HuH-7 (cell line): ENCODE data around the gene EPAS1.

ENCODE experiments used
- DNase-seq: peaks from one replicate; pipeline ENCODE4 v3.0.0; 2011; ENCODE audit warnings: low spot score

The EPAS1 gene

DNA sequence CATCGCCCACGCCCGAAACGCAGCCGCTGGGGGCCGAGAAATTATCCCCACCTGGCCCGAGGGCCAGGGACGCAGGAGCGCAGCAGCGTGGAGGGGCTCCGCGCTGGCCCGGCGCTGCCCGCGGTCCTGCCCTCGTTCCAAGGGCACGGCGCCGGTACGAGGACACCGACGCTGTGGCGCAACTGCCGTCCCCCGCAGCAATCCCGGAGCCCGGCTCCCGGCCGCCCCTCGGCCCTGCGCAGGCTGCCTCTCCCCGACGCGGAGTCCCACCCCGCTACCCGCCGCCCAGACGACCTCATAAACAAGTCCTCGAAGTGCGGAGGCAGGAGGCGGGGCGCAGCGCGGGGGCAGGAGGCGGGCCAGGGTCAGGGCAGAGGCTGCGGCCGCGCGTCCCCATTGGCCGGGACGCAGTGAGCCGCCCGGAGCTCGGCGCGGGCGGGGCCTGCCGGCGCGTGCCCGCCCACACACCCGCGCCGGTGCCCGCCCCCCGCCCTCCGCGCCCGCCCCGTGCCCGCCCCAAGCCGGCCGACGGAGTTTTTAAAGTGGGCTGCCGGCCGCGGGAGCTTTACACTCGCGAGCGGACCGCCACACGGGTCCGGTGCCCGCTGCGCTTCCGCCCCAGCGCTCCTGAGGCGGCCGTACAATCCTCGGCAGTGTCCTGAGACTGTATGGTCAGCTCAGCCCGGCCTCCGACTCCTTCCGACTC is at the start of gene EPAS1:
Gene EPAS1 (plus strand): TSS at position 568 of the 706 bp plus-strand sequence. CDS start 505 bp downstream, outside the sequence.
- DNase-seq, result peak; percentile 88

DNA sequence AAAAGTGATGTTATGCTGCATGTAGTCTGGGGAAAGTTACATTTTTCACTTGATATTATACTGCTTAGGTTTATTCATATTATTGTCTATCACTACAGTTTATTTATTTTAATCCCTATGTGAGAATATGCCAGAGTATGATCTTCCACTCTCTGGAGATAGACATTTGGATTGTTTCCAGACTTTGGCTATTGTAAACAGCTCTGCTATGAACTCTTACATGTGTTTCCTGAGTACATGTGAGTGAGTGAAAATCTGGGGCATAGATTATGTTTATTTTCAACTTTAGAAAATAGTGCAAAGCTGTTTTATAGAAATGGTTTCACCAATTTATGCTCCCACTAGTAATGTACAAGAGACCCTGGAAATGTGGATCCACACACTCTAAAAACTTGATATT is 49.0 kb upstream of the EPAS1 start:
- DNase-seq, result no peak

DNA sequence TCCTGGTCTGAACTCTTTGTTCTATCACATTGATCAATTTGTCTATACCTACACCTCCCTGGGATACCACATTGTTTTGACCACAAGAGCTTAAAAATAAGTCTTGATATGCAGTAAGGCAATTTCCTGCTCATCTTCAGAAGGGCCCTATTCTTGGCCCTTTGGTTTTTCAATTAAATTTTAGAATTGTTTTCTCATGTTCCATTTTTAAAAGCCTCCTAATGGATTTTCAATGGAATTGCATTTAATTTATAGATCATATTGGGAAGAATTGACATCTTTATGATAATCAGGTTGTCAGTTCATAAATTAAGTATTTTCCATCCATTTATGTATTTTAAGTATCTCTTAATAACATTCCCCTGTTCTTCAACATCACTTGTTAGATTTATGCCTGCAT is 47.6 kb upstream of the EPAS1 start:
- no peak for DNase-seq

DNA sequence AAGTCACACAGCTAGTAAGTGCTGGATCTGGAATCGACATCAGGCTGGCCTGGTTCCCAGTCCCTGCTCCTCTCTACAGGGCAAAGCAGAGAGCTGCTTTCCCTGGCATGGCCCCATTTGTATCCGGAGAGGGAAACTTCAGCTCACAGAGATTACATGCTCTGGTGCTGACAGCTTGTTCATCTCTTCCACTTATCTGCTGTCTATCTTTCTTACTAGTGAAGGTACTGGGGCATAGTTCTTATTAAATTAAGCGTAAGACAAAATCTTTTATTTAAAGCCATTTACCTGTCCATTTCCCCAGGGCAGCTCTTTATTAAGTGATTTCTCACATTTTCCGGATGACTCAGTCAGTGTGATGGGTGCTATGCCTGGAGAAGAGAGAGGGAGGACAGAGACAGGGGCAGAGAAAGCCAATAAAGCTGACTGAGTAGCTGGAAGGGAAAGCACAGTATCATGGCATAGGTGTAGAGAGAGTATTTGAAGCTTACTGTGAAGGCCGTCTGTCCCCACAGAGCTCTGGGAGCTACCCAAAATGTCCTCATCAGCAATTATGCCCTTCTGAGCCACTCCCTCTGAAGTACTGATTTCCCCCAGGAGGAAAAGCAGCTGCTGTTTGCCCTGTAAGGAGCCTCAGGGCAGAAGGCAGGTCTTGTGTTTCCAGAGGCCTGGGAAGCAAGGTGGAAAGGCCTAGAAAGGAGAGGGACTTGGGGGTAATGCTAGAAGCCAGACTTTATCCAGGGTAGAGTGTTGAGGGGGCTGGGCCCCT is 44.1 kb upstream of the EPAS1 start:
- no peak for DNase-seq

DNA sequence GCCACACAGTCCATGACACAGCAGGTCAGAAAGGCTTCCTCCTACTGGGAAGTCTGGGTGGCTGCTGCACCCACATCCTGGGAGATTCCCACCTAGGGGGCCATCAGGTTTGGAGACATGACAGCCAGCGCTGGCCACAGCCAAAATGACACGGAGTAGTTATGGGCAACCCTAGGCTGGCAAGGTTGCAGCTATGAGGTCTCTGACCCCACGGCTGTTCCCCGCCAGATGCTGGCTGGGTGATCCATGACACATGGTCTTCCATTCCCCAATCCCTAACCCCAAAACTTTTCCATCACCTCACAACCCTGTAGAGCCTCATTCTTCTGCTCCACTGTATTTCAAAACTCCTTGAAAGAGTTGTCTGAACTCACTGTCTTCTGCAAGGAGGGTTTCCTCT is 42.7 kb upstream of the EPAS1 start:
- DNase-seq, result no peak

DNA sequence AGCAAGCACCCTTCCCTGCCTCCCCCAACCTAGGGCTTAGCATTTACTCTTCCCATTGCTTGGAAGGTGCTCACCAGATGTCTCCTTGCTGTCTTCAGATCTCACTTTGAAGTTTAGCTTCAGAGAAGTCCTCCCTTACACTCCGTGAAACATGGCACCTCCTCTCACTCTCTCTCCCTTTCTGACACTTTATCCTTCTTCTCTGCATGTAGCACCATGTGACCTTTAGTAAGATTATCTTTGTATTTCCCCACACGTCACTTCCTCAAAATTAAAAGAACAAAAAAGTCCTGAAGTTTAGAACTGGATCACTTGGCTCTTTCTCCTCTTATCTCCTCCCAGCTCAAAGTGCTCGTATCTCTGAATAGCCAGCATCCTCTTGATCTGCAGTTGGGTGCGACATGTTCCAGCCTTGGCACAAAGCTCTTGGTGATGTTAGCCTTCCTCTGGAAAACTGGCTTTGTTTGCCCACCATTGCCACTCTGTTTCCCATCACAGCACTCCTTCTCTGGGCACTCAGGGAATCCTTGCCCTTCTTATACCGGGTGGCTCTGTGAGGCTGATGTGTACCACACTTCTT is 40.6 kb upstream of the EPAS1 start:
- DNase-seq, result no peak

DNA sequence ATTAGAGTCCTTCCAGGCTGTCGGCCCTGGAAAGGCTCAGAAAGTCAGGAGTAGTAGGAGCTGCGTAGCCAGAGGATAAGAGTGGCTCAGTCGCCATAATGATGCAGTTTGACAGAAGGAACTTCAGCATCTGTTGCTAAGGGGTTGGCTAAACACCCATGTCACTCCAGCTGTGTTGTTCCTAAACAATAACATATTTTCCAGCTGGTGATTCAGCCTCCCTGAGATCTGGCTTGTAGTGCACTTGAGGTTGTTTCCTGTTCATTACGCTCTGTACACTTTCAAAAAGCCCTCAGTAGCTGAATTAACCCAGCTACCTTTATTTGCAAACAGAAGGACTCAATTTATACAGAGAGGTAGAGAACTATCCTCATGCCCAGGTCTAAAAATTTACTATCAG is 39.7 kb upstream of the EPAS1 start:
- no peak for DNase-seq

DNA sequence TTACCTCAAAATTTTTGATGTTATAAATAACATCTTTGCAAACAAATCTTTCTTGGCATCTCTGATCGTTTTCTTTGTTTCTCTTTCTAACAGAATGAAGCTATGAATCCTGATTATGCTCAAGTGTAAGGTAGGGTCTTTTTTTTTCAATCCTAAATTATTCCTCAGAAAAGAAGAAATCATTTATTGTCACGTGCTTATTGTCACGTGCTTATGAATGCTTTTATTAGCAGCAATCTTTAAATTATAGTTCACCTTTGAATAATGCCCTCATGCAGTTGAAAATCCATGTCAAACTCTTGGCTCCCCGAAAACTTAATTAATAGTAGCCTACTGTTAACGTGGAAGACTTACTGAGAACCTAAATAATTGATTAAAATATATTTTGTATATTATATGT is 39.2 kb upstream of the EPAS1 start:
- no peak for DNase-seq

DNA sequence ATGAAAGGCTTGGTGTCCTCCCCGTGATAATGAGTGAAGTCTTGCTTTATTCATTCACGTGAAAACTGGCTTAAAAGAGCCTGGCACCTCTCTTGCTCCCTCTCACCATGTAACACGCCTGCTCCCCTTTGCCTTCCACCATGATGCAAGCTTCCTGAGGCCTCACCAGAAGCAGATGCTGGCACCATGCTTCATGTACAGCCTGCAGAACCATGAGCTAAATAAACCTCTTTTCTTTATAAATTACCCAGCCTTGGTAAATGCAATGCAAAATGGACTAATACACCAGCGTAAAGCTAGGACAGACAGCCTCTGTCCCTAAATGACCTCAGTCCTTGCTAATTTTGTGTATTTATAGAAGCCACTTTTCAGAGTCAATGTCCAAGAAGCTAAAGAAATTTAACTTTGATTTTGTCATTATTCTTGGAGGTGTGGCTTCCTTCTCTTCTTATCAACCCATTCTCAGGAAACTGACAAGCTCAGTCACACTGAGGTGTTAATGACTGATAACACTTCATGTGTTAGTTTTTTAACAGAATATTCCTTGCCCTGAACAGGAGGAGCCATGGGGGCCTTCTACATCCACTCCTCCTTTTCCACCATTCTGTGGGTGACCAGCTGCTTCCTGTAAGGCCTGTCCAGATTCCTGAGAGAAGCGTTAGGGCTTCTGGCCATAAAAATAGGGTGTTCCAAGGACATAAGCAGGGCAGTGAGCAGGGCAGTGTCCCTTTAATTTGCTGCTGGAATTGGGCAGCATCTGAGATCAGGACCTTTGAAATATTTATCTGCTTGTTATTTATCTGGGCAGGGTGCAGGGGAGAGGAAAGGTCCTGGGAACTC is 38.0 kb upstream of the EPAS1 start:
- DNase-seq, result no peak

DNA sequence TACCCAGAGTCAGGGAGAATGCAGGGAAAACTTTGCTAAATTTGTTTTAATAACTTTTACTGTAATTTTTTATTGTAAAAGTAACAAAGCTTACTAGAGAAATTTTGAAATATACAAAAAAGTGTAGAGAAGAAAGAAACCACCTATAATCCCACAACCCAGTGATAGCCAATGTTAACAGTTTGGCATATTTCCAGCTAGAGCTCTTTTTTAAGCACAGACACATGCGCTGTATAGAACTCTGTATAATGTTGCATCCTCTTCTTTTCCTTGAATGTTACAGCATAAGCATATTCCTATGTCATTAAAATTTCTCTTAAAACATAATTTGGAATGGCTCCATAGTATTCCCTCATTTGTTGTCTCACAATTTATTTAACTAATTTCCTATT is 37.4 kb upstream of the EPAS1 start:
- no peak for DNase-seq

DNA sequence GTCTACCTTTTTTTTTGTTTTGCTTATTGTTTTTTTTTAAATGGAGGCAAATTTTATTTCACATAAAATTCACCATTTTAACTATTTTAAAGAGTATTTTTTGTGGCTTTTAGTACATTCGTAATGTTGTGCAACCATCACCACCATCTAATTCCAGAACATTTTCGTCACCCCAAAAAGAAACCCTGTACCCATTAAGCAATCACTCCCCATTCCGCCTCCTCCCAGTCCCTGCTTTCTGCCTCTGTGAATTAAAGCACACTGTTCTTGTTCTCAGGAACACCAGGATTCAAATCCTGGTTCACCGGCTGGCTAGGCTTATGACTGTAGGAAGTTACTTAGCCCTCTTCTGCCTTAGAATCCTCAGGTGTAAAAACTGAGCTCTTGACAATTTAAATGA is 36.9 kb upstream of the EPAS1 start:
- DNase-seq, result no peak

DNA sequence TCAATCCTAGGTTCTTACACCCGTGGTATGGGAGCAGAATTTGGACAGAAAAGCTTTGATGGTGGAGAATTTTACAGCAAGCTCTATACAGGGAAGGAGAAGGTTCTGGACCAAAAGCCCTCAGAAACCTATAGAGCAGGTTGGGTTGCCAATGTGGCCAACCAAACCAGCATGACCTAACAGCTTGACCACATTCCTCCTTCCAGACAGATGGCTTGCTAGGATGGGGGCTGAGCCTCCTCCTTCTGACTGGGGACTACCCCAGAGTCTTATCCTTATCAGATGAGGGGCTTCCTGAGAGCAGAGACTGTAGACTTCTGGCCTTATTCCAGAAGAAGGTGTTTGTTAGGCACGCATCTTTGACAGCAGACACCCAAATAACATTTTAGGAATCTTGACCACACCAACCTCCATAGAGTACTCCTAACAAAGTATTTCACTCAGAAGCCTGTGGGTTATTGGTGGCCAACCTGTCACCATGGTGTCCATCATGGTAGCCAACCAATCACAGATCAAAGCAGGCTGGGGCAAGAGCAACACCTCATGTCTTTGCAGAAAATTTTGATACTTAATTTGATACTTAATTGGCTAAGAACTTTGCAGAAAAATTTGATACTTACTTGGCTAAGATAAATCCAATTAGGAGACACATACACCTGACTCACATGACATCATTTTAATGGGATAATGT is 34.8 kb upstream of the EPAS1 start:
- DNase-seq, result no peak

DNA sequence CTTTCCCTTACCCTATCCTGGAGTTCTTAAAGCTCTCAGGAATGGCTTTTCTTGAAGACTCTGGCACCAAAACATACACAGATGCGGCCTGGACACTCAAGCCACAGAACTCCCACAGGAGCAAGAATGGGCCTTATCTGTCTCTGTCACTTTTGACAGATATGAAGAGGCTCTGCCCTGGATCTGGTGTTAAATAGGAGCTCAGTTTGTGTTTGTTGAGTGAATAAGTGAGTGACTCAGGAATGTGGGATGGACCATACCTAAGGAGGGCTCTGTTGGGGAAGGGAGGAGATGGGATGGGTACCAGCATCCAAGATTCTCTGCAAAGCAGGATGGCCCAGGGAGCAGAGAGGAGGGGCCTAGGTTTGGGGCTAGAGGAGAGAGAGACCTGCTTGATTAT is 33.9 kb upstream of the EPAS1 start:
- DNase-seq, result no peak

DNA sequence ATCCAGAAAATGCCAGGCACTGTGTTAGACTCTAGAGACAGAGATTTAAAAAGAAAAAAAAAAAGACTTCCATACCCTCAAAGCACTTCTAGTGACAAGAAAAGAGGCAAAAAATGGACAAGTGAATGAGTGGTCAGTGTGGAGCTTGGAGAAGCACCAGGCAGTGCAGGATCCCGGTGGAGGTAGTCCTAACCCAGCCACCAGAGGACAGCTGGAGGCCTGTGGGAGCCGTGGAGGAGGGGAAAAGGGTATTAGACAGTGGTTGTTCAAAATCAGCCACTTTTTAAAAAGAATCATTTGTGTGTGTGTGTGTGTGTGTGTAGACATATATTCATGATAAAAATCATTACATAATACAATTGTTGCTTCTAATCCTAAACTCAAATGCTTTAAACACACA is 32.8 kb upstream of the EPAS1 start:
- no peak for DNase-seq

DNA sequence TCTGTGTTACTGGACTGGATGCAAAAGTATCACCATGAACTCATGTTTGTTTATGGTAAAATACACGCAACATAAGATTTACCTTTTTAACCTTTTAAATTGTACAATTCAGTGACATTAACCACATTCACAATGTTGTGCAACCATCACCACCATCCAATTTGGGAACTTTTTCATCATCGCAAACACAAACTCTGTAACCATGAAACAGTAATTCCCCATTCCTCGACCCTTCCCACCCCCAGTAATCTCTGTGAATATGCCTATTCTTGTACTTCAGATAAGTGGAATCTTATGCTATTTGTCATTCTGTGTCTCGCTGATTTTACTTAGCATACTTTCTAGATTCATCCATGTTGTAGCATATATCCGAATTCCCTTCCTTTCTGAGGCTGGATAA is 31.1 kb upstream of the EPAS1 start:
- DNase-seq, result no peak

DNA sequence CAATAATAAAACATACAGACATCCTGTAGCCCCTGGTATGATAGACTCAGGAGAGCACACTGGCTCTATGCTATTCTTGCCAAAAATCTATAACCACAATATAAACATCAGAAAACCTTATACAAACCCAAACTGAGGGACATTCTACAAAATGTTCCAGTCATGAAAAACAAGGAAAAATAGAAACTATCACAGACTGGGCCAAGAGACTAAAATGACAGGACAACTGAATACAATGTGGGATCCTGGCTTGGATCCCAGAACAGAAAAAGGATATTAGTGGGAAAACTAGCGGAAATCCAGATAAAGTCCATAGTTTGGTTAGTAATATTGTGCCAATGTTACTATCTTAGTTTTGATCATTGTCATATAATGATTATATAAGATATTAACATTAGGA is 29.6 kb upstream of the EPAS1 start:
- DNase-seq, result no peak

DNA sequence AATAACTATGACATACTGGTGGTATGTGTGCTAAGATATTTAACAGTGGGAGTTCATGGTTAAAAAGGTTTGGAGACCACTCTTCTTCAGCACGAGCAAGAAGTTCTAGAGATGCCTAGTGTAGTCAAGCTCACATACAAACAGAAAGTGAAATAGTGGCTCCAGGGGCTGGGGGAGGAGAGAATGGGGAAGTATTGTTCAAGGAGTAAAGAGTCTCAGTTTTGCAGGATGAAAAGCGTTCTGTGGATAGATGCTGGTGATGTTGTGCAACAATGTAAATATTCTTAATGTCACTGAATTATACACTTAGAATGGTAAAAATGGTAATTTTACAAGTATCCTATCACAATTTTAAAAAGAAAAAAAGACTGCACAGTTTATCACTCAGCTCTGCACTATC is 29.0 kb upstream of the EPAS1 start:
- no peak for DNase-seq

DNA sequence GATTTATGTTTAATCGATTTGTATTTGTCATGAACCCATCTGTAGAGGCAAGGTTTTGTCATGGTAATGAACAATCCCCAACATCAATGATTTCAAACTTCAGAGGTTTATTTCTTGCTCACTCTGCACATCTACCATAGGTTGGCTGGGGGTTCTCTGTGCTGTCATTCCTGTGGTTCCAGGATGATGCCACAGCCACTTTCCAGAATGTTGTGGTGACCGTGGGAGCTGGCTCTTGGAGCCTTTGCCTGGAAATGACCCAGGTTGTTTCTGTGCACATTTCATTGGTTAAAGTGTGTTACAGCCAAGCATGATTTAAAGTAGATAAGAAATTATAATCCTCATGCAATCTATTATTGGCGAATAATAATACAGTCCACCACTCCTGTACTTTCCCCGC is 28.2 kb upstream of the EPAS1 start:
- no peak for DNase-seq

DNA sequence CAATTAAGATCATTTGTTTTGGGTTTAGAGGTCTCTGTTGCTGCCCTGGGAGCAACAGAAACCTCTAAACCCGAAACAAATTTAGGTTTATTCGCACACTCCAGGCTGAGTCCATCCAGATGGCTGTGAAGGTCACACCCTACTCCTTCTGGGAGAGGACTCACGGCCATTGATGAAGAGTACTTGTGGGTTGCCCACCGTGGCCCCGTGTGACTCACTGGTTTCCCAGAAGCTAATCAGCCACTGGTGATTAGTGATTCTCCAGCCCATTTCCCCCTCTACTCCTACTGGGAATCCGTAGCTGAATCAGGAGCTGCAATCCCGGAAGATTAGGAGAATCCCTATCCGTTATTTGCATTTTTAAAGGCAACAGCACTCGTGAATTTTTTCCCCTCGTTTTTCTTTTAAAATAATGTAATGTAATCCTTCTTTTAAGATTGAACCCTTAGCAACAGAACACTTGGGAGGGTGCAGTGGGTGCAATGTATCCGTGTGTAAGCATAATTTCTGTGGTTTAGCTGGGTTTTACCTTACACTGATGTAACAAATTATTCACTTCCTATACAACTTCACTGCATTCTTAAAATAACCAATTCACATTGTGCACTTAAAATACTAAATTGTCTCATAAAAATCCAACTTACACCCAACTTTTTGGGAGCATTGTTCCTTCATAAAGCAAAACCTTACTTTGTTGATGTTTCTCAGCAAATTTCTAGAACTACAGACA is 27.5 kb upstream of the EPAS1 start:
- DNase-seq, result no peak

DNA sequence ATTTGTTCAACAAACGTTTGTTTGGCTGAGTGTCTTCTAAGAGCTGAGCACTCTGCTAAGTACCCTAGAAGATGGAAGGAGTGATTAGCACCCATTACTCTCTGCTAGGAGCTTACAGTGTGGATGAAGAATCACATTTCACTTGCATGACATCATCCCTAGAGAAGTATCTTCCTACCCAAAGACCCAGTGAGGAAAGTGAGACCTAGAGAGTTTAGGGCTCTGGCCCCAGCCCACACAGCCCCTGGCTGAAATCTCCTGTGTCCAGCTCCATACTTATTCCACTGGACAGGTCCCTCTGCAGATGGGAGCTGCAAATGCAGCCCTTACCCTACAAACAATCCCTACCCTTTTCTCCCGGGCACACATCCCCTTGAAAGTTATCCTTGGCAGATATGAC is 26.8 kb upstream of the EPAS1 start:
- DNase-seq, result no peak

DNA sequence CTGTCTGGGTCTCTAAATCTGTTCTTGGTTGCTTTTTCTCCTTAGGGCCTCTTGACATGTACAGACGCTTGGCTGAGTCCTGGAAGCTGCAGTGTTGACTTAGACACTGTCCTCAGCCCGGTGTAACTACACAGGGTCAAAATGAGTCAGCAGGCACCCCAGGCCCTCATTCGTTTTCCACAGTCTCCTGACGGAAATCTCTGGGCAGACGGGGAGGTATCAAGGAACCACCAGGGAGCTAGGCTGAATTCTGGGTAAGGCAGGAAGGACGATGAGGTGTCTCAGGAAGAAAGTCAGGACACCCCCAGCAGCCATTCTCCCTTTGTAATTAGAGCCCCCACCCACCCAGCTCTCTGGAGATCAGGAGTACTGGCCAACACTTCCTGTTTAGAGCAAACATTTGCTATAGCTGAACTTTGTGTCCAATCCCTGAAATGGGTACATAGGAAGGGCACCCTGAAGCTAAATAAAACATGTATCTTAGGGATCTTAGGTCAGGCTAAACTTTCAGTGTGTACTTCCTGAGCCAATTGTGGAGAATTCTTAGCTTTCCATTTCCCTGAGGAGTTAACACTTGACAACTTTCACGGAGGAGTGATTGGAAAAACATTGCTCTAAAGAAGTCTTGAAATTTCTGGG is 23.9 kb upstream of the EPAS1 start:
- DNase-seq, result no peak
